ENCODE measurements around the gene KDM5B.

KDM5B gene

DNA sequence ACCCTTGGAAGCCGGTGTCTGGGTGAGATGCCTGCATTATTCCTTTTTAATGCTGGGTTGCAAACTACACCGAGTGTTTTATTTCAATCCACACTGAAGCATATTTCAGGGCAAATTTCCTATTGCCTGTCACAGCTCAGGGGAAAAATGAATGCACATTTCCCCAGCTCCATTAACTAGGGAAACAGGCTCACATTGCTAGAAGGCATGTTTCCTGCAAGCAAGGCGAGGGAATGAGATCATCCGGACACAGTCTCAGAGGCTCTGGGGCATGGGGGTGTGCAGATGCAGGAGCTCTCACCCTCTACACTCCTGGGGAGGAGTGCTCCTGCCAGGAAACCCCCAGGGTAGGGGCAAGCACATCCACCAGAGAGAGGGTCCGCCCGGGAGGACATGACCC is 122.6 kb downstream of the KDM5B start:
- no peak for TF ChIP-seq ZFX (IDR thresholded peaks at IDR 0.05)
- TF ChIP-seq, protein P1, sequence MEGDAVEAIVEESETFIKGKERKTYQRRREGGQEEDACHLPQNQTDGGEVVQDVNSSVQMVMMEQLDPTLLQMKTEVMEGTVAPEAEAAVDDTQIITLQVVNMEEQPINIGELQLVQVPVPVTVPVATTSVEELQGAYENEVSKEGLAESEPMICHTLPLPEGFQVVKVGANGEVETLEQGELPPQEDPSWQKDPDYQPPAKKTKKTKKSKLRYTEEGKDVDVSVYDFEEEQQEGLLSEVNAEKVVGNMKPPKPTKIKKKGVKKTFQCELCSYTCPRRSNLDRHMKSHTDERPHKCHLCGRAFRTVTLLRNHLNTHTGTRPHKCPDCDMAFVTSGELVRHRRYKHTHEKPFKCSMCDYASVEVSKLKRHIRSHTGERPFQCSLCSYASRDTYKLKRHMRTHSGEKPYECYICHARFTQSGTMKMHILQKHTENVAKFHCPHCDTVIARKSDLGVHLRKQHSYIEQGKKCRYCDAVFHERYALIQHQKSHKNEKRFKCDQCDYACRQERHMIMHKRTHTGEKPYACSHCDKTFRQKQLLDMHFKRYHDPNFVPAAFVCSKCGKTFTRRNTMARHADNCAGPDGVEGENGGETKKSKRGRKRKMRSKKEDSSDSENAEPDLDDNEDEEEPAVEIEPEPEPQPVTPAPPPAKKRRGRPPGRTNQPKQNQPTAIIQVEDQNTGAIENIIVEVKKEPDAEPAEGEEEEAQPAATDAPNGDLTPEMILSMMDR (conservative IDR thresholded peaks at IDR 0.05), result no peak
- H3K27ac ChIP-seq, result no peak overlapping the region

DNA sequence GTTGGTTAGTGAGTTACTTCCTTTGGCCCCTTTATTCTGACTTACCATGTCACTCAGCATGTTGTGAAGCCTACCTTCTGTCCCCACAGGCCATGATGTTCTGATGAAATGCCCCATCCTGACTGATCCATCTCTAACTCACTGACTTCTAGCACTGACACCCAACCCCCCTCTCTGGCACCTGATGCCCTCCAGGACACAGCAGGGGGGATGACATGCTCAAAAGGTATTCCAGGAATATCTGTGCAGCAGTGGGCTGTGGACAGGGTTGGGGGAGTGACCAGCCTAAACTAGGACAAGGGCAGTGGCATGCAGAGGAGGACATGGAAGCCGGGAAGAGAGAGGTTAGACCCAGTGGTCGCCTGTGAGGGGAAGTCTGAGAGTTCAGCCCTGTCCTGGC is 123.5 kb downstream of the KDM5B start:
- H3K27ac ChIP-seq, result no peak overlapping the region

DNA sequence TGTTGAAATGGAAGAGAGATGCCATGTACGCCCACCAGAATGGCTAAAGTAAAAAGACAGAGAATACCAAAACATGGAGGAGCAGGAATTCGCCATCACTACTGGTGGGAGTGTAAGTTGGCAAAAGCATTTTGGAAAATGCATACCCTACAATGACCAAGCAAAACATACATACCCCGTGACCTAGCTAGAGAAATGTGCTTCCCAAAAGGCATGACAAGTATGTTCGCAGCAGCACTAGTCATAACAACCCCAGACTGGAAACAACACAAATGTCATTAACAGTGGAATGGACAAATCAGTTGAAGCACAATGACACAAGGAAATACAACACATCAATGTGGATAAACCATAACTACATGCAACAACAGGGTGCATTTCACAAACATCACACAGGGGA is 125.2 kb downstream of the KDM5B start:
- TF ChIP-seq, protein P1 (conservative IDR thresholded peaks at IDR 0.05), result no peak
- TF ChIP-seq ZFX (IDR thresholded peaks at IDR 0.05), result no peak
- no peak overlapping the region for H3K27ac ChIP-seq

More for the DNA sequence above, 123.5 kb downstream of the KDM5B start:
- TF ChIP-seq ZFX (IDR thresholded peaks at IDR 0.05), result no peak
- TF ChIP-seq, protein P1 (conservative IDR thresholded peaks at IDR 0.05), result no peak

DNA sequence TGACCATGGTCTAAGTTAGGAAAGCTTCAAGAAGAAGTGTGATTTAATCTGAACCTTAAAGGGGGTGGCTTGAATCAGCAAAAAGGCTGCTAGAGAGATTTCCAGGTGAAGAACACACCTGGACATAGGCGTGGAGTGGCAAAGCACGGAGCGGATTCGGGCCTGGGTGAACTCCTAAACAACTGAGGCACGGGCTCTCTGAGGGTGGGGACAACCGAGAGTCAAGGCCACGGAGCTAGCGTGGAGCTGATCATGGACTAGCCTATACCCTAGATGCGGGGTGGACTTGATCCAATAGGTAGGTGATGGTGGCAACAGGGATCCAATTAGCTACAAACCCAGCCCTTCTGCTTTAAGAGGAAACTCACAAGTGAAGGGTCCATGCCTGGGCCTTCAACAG is 125.7 kb downstream of the KDM5B start:
- H3K27ac ChIP-seq, result no peak overlapping the region
- no peak for TF ChIP-seq ZFX (IDR thresholded peaks at IDR 0.05)
- TF ChIP-seq, protein P1 (conservative IDR thresholded peaks at IDR 0.05), result no peak

DNA sequence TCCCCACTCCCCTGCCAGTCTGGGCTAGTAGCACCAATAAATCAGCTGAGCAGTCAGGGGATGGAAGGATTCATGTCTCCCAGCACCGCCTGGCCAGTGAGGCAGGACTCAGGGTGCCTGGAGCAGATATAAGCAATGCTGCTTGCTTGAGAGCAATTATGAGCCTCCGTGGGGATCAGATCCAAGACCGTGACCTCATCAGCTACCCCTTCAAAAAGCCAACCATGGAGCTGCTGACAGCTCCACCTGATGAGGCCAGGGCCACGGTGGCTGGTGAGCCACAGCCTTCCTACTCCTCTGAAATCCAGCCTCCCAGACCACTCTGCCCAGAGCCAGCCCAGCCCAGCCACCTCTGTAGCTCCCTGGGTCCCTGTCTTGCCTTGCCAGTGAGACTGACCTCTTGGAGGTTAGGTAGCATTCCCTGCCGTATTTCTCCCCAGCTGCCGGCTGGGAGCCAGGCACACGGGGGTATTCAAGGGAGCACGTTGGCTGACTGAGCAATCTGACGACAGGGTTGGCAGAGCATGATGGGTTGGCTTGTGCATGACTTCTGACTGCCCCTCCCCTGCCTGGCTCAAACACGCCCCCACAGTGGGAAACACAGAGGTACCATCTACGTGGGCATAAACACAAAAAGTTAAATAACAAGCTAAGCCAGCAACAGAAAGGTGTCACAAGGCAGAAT is 126.3 kb downstream of the KDM5B start:
- TF ChIP-seq ZFX (IDR thresholded peaks at IDR 0.05), result no peak
- TF ChIP-seq, protein P1 (conservative IDR thresholded peaks at IDR 0.05), result no peak
- H3K27ac ChIP-seq, result no peak overlapping the region

DNA sequence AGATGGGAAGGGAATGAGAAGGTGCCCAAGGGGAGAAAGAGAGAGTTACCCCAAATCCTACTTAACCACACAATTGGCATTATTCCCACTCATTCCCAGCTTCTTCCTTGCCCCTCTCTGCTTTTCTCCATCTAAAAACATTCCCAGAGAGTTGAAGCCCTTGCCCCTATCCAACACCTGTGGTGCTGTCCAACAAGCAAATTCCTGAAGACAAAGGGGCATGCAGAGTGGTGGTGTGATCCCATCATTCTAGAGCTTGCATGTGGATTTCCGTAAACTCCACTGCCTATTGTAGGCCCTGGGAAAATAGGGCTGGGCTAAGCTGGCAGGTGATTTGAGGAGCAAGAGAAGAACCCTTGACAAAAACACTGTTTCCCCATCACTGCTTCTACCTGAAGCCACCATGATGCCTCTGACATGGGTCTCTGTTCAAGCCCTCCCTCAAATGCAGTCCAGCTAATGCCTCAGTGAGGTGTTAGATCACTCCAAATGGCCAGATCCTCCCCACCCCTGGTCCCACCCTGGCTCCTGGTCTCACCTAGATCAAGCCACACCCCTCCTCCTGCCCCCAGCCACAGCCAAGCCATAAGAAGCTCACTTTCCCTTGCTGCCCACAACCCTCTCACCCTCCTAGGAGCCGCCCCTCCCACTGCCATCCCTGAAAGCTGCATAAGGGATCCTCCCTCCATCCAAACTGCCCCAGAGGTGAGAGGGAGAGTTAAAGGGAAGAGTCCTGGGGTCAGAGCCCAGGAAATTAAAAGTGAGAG is 127.5 kb downstream of the KDM5B start:
- no peak for TF ChIP-seq ZFX (IDR thresholded peaks at IDR 0.05)
- TF ChIP-seq, protein P1 (conservative IDR thresholded peaks at IDR 0.05), result no peak

More for the DNA sequence above, 127.5 kb downstream of the KDM5B start:
- H3K27ac ChIP-seq, result no peak overlapping the region
